Measurements from ENCODE around the gene C5orf15. TPM values are rescaled to one million over a fixed set of nuclear protein-coding genes. Genes with fewer than 3 reads are reported as not detected.
A peak's percentile ranks its signal among the peaks of the same experiment; 100 is the strongest.

The C5orf15 gene
- polyA plus RNA-seq, 1 donor from 2014 or later = 72.3 TPM

GRCh38 chr5:134003817-134004625, 35.6 kb upstream of the C5orf15 start:
- Histone ChIP-seq H3K9me3 (ENCODE audit: low read length) (no peaks in the 10 kb centered on the region), H3K79me2 (replicated peaks; ENCODE audit: insufficient read depth, low read length) (peaks cover 44% of the 10 kb centered on the region), H2AFZ (ENCODE audit: low read depth, low read length) (no peak overlapping the region), H3K4me3 (ENCODE audit: low read length) (peak overlapping the region; percentile 95), H4K20me1 (ENCODE audit: insufficient read depth) (peaks cover 12% of the 10 kb centered on the region), H3K9ac (ENCODE audit: low read length) (peak overlapping the region; percentile 94), H3K36me3 (ENCODE audit: insufficient read depth, low read length) (no peaks in the 10 kb centered on the region), H3K27ac (ENCODE audit: low read length) (peak overlapping the region; percentile 95), H3F3A (ENCODE audit: insufficient read depth, low read length, poor library complexity, severe bottlenecking) (peaks cover 4% of the 10 kb centered on the region), H3K4me2 (ENCODE audit: low read length) (peak overlapping the region; percentile 98), H3K27me3 (ENCODE audit: insufficient read depth, low read depth, low read length) (no peaks in the 10 kb centered on the region), H3K9me2 (ENCODE audit: insufficient read depth, low read length) (no peaks in the 10 kb centered on the region)
- TF ChIP-seq SMC3 (conservative IDR thresholded peaks at IDR 0.05; ENCODE audit: poor library complexity) (no peak), MXI1 (conservative IDR thresholded peaks at IDR 0.05; ENCODE audit: poor library complexity, severe bottlenecking) (peak; percentile 80), POLR2AphosphoS5 (IDR thresholded peaks at IDR 0.05) (no peak), TAF1 (IDR thresholded peaks at IDR 0.05; ENCODE audit: low read depth) (peak; percentile 17), REST (IDR thresholded peaks at IDR 0.05; ENCODE audit: borderline replicate concordance) (peak; percentile 14)

- Histone ChIP-seq H3K27me3 (ENCODE audit: insufficient read depth, low read depth, low read length) (no peaks in the 10 kb centered on the region), H3K27ac (ENCODE audit: low read length) (peak overlapping the region; percentile 95), H3K79me2 (replicated peaks; ENCODE audit: insufficient read depth, low read length) (peaks cover 46% of the 10 kb centered on the region), H3K36me3 (ENCODE audit: insufficient read depth, low read length) (no peaks in the 10 kb centered on the region), H3K9me2 (ENCODE audit: insufficient read depth, low read length) (no peaks in the 10 kb centered on the region), H3K4me2 (ENCODE audit: low read length) (peak overlapping the region; percentile 98), H2AFZ (ENCODE audit: low read depth, low read length) (no peak overlapping the region), H3K9me3 (ENCODE audit: low read length) (no peaks in the 10 kb centered on the region), H3K9ac (ENCODE audit: low read length) (peak overlapping the region; percentile 94), H3K4me3 (ENCODE audit: low read length) (peak overlapping the region; percentile 95), H3F3A (ENCODE audit: insufficient read depth, low read length, poor library complexity, severe bottlenecking) (peaks cover 4% of the 10 kb centered on the region), H4K20me1 (ENCODE audit: insufficient read depth) (peaks cover 12% of the 10 kb centered on the region)
- no peak for TF ChIP-seq EP300 (conservative IDR thresholded peaks at IDR 0.05; ENCODE audit: poor library complexity, severe bottlenecking)
- peak; percentile 9 for TF ChIP-seq TAF1 (IDR thresholded peaks at IDR 0.05; ENCODE audit: low read depth)
These were observed 34.8 kb upstream of the C5orf15 start for GRCh38 chr5:134003064-134003816.

- H3K36me3 ChIP-seq (ENCODE audit: insufficient read depth, low read length) = no peaks in the 10 kb centered on the region
- no peaks in the 10 kb centered on the region for H3K9me3 ChIP-seq (ENCODE audit: low read length)
- peak overlapping the region; percentile 95 for H3K4me3 ChIP-seq (ENCODE audit: low read length)
- peaks cover 4% of the 10 kb centered on the region for H3F3A ChIP-seq (ENCODE audit: insufficient read depth, low read length, poor library complexity, severe bottlenecking)
- no peak overlapping the region for H3K27ac ChIP-seq (ENCODE audit: low read length)
- H3K9ac ChIP-seq (ENCODE audit: low read length) = no peak overlapping the region
- H2AFZ ChIP-seq (ENCODE audit: low read depth, low read length) = no peak overlapping the region
- H4K20me1 ChIP-seq (ENCODE audit: insufficient read depth) = peaks cover 12% of the 10 kb centered on the region
- H3K79me2 ChIP-seq (replicated peaks; ENCODE audit: insufficient read depth, low read length) = peaks cover 53% of the 10 kb centered on the region
- H3K27me3 ChIP-seq (ENCODE audit: insufficient read depth, low read depth, low read length) = no peaks in the 10 kb centered on the region
- no peaks in the 10 kb centered on the region for H3K9me2 ChIP-seq (ENCODE audit: insufficient read depth, low read length)
- H3K4me2 ChIP-seq (ENCODE audit: low read length) = no peak overlapping the region
- TF ChIP-seq TAF1 (IDR thresholded peaks at IDR 0.05; ENCODE audit: low read depth) = no peak
- TF ChIP-seq EP300 (conservative IDR thresholded peaks at IDR 0.05; ENCODE audit: poor library complexity, severe bottlenecking) = no peak
- TF ChIP-seq SMC3 (conservative IDR thresholded peaks at IDR 0.05; ENCODE audit: poor library complexity) = no peak
- TF ChIP-seq CTCF (IDR thresholded peaks at IDR 0.05; ENCODE audit: poor library complexity, severe bottlenecking) = no peak
- no peak for TF ChIP-seq REST (IDR thresholded peaks at IDR 0.05; ENCODE audit: borderline replicate concordance)
- TF ChIP-seq MXI1 (conservative IDR thresholded peaks at IDR 0.05; ENCODE audit: poor library complexity, severe bottlenecking) = no peak
- no peak for TF ChIP-seq RAD21 (conservative IDR thresholded peaks at IDR 0.05)
- TF ChIP-seq POLR2AphosphoS5 (IDR thresholded peaks at IDR 0.05) = no peak
These were observed 33.7 kb upstream of the C5orf15 start for GRCh38 chr5:134001938-134002731.
